DMS53 treated with DMSO at 0.1 percent for 48 hours (cell line): ENCODE measurements around the gene FAM107B.

Experiments used
- DNase-seq: peaks from one replicate; lab custom pipeline; 2025; ENCODE audit not compliant: unreplicated experiment; lab: John Stamatoyannopoulos, UW

FAM107B gene

GRCh38 chr10:14476006-14476405 is 298.7 kb downstream of the FAM107B start:
- no peak for DNase-seq

GRCh38 chr10:14474656-14475055 is 300.0 kb downstream of the FAM107B start:
- no peak for DNase-seq

- no peak for DNase-seq
Observed at GRCh38 chr10:14470920-14471319, 303.8 kb downstream of the FAM107B start.

DNA sequence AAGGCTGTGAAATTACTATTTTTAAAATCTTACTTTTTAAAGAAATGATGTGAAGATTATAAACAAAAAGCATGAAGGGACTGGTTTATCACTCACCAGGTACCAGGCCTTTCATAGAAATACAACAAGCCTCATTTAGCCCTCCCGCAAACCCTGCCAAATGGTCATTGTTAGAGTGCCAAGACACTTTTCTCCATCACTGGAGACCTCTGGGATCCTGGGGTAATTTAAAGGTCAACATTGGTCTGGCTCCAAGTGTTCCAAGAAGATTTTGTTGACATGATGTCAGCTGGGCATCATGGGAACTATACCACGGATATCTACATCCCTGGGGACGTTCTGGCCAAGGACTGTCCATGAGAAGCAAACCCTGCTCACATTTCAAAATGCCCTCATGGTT is 306.0 kb downstream of the FAM107B start:
- no peak for DNase-seq
